ENCODE results near the gene PLCB3. TPM values are rescaled to one million over a fixed set of nuclear protein-coding genes. Genes with fewer than 3 reads are reported as not detected.

Gene PLCB3
- total RNA-seq, 4 donors from 2014 or later: 64.5 to 115 (median 91.2) TPM

DNA sequence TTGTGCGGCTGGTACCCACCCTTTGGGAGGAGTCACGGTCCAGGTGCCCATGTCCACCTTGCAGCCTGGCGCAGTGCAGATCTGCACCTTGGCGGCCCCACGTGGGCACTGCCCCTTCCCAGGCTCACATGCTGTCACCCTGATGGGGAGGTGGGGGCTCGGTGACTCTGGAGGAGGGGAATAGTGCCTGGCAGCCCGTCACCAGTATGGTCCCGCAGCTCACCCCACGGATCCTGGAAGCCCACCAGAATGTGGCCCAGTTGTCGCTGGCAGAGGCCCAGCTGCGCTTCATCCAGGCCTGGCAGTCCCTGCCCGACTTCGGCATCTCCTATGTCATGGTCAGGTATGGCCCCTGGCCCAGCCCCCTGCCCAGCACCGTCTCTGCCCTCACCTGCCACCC, 30.5 kb upstream of the PLCB3 start:
- no peak for TF ChIP-seq POLR2A (IDR thresholded peaks at IDR 0.05)
- Histone ChIP-seq H3K9me3 (no peaks in the 10 kb centered on the region), H3K4me3 (no peak overlapping the region), H3K4me1 (peaks cover 8 to 11% (median 10%) of the 10 kb centered on the region in 4 donors), H3K27ac (no peak overlapping the region), H3K36me3 (no peaks in the 10 kb centered on the region), H3K27me3 (no peaks in the 10 kb centered on the region)
- 82% methylated on average over 5 of the region's 14 CpGs; no CpG with 5 or more reads in 1 of the 2 donors for WGBS, 2 donors (ENCODE audit: low coverage in 1 of 2)
- intact Hi-C loops (cut with DNase I; ENCODE audit: low total_unique reads) (no loop called here), in situ Hi-C loops (cut with MboI; ENCODE audit: low pct_ligation_motif_present in 1 of 4, low pct_unique_long_range_greater_than_20kb in 1 of 4, low sequenced_read_pairs in 3 of 4) (no loop called here)
- DNase-seq: no peak

DNA sequence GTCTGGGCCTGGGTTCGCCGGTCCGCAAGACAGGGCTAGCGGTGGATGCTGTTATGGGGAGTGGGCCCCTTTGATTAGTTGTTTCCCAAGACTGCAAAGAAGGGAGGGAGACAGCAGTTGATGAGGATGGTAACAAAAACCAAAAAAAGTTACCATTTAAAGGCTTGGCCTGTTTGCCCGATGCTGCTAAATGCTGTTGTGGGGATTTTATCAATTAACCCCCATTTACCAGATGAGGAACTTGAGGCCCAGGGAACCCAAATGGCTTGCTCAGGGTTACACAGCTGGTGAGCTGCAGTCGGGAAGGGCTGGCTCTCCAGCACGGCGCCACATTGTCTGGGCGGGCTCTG, 28.7 kb upstream of the PLCB3 start:
- WGBS, 2 donors (ENCODE audit: low coverage in 1 of 2): 76 to 88% methylated on average over 5 to 9 of the region's 9 CpGs
- intact Hi-C loops (cut with DNase I; ENCODE audit: low total_unique reads): no loop called here
- H3K27ac ChIP-seq: no peak overlapping the region

DNA sequence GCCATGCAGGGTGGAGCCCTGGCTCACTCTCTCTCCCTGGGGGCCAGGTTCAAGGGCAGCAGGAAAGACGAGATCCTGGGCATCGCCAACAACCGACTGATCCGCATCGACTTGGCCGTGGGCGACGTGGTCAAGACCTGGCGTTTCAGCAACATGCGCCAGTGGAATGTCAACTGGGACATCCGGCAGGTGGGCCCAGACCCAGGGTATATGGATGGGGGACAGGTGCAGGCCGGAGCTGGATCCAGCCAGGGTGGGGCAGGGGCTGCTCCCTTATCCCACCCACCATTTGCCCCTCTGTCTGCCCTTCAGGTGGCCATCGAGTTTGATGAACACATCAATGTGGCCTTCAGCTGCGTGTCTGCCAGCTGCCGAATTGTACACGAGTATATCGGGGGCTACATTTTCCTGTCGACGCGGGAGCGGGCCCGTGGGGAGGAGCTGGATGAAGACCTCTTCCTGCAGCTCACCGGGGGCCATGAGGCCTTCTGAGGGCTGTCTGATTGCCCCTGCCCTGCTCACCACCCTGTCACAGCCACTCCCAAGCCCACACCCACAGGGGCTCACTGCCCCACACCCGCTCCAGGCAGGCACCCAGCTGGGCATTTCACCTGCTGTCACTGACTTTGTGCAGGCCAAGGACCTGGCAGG, 28.2 kb upstream of the PLCB3 start:
- intact Hi-C loops (cut with DNase I; ENCODE audit: low total_unique reads) (no loop called here), in situ Hi-C loops (cut with MboI; ENCODE audit: low pct_ligation_motif_present in 1 of 4, low pct_unique_long_range_greater_than_20kb in 1 of 4, low sequenced_read_pairs in 3 of 4) (no loop called here)
- H3K27ac ChIP-seq: no peak overlapping the region
- H3K4me3 ChIP-seq: no peak overlapping the region
- H3K9me3 ChIP-seq: no peaks in the 10 kb centered on the region
- H3K27me3 ChIP-seq: no peaks in the 10 kb centered on the region
- H3K4me1 ChIP-seq: peaks cover 18 to 24% (median 22%) of the 10 kb centered on the region in 4 donors
- WGBS, 2 donors (ENCODE audit: low coverage in 1 of 2): 85% methylated on average over 21 of the region's 24 CpGs; no CpG with 5 or more reads in 1 of the 2 donors
- no peaks in the 10 kb centered on the region for H3K36me3 ChIP-seq
- TF ChIP-seq CTCF (IDR thresholded peaks at IDR 0.05) (no peak), EP300 (IDR thresholded peaks at IDR 0.05; ENCODE audit: low read depth) (no peak), POLR2AphosphoS5 (IDR thresholded peaks at IDR 0.05) (no peak), POLR2A (IDR thresholded peaks at IDR 0.05) (no peak)
- DNase-seq: no peak

More for the DNA sequence above, 28.7 kb upstream of the PLCB3 start:
- no peaks in the 10 kb centered on the region for H3K27me3 ChIP-seq
- TF ChIP-seq POLR2A (IDR thresholded peaks at IDR 0.05) (no peak), EP300 (IDR thresholded peaks at IDR 0.05; ENCODE audit: low read depth) (no peak), CTCF (IDR thresholded peaks at IDR 0.05) (no peak), POLR2AphosphoS5 (IDR thresholded peaks at IDR 0.05) (no peak)
- no peaks in the 10 kb centered on the region for H3K36me3 ChIP-seq
- peaks cover 14 to 21% (median 19%) of the 10 kb centered on the region in 4 donors for H3K4me1 ChIP-seq
- no peak for DNase-seq
- no peak overlapping the region for H3K4me3 ChIP-seq
- in situ Hi-C loops (cut with MboI; ENCODE audit: low pct_ligation_motif_present in 1 of 4, low pct_unique_long_range_greater_than_20kb in 1 of 4, low sequenced_read_pairs in 3 of 4): no loop called here
- H3K9me3 ChIP-seq: no peaks in the 10 kb centered on the region

- Histone ChIP-seq H3K4me1 (peaks cover 18 to 36% (median 27%) of the 10 kb centered on the region in 4 donors), H3K36me3 (no peaks in the 10 kb centered on the region), H3K4me3 (no peak overlapping the region), H3K27me3 (no peaks in the 10 kb centered on the region), H3K27ac (no peak overlapping the region), H3K9me3 (no peaks in the 10 kb centered on the region)
- in situ Hi-C loops (cut with MboI; ENCODE audit: low pct_ligation_motif_present in 1 of 4, low pct_unique_long_range_greater_than_20kb in 1 of 4, low sequenced_read_pairs in 3 of 4): no loop called here
- TF ChIP-seq CTCF (IDR thresholded peaks at IDR 0.05): no peak
- no peak for TF ChIP-seq POLR2AphosphoS5 (IDR thresholded peaks at IDR 0.05)
- no peak for TF ChIP-seq POLR2A (IDR thresholded peaks at IDR 0.05)
- no peak for TF ChIP-seq EP300 (IDR thresholded peaks at IDR 0.05; ENCODE audit: low read depth)
- WGBS, 2 donors (ENCODE audit: low coverage in 1 of 2): 88 to 100% methylated on average over 1 to 16 of the region's 17 CpGs
- no peak for DNase-seq
- intact Hi-C loops (cut with DNase I; ENCODE audit: low total_unique reads): no loop called here
These were observed 27.0 kb upstream of the PLCB3 start for GRCh38 chr11:64224151-64224890.
